ENCODE measurements around the gene MYO3B. TPM values are rescaled to one million over a fixed set of nuclear protein-coding genes. Genes with fewer than 3 reads are reported as not detected.

MYO3B gene
- total RNA-seq, 1 donor from 2014 or later, result not detected

GRCh38 chr2:170202437-170202836 is 24.5 kb downstream of the MYO3B start:
- Mint-ChIP-seq H3K4me1 (ENCODE audit: low read depth) (peaks cover 13% of the 10 kb centered on the region), H3K36me3 (ENCODE audit: low read depth) (no peaks in the 10 kb centered on the region), H3K27ac (ENCODE audit: unreplicated experiment) (no peak overlapping the region), H3K4me3 (ENCODE audit: unreplicated experiment) (no peak overlapping the region), H3K27me3 (ENCODE audit: low read depth) (no peaks in the 10 kb centered on the region), H3K9me3 (ENCODE audit: low read depth) (no peaks in the 10 kb centered on the region)
- DNase-seq (ENCODE audit: low spot score), result no peak
- TF ChIP-seq, protein P1, sequence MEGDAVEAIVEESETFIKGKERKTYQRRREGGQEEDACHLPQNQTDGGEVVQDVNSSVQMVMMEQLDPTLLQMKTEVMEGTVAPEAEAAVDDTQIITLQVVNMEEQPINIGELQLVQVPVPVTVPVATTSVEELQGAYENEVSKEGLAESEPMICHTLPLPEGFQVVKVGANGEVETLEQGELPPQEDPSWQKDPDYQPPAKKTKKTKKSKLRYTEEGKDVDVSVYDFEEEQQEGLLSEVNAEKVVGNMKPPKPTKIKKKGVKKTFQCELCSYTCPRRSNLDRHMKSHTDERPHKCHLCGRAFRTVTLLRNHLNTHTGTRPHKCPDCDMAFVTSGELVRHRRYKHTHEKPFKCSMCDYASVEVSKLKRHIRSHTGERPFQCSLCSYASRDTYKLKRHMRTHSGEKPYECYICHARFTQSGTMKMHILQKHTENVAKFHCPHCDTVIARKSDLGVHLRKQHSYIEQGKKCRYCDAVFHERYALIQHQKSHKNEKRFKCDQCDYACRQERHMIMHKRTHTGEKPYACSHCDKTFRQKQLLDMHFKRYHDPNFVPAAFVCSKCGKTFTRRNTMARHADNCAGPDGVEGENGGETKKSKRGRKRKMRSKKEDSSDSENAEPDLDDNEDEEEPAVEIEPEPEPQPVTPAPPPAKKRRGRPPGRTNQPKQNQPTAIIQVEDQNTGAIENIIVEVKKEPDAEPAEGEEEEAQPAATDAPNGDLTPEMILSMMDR (IDR thresholded peaks at IDR 0.05), result no peak

- Mint-ChIP-seq H3K4me3 (ENCODE audit: unreplicated experiment) (no peak overlapping the region), H3K4me1 (ENCODE audit: low read depth) (peaks cover 13% of the 10 kb centered on the region), H3K36me3 (ENCODE audit: low read depth) (no peaks in the 10 kb centered on the region), H3K27me3 (ENCODE audit: low read depth) (no peaks in the 10 kb centered on the region), H3K27ac (ENCODE audit: unreplicated experiment) (no peak overlapping the region), H3K9me3 (ENCODE audit: low read depth) (no peaks in the 10 kb centered on the region)
- TF ChIP-seq, protein P1 (IDR thresholded peaks at IDR 0.05), result no peak
- no peak for DNase-seq (ENCODE audit: low spot score)
Observed at GRCh38 chr2:170204298-170204951, 26.5 kb downstream of the MYO3B start.

DNA sequence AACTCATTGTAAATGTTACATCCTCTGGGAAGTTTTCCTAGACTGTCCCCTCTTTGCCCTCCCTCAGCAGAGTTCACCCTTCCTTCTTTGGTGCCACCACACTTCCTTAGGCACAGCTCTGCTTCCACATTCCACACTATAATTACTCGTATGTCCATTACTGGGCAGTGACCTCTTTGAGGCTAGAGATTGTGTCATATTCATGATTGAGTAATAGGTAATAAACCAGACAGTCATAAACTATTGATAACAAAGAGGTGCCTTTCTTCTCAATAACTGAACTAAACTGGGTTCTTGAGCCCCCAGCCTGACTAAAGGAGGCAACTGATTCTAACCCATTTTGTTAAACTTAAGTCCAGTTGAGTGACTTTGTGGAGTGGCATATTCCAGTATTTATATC is 28.3 kb downstream of the MYO3B start:
- Mint-ChIP-seq H3K4me3 (ENCODE audit: unreplicated experiment) (no peak overlapping the region), H3K4me1 (ENCODE audit: low read depth) (peaks cover 13% of the 10 kb centered on the region), H3K27me3 (ENCODE audit: low read depth) (no peaks in the 10 kb centered on the region), H3K9me3 (ENCODE audit: low read depth) (no peaks in the 10 kb centered on the region), H3K27ac (ENCODE audit: unreplicated experiment) (no peak overlapping the region), H3K36me3 (ENCODE audit: low read depth) (no peaks in the 10 kb centered on the region)
- no peak for DNase-seq (ENCODE audit: low spot score)
- TF ChIP-seq, protein P1 (IDR thresholded peaks at IDR 0.05), result no peak

- H3K9me3 Mint-ChIP-seq (ENCODE audit: low read depth), result no peaks in the 10 kb centered on the region
- no peaks in the 10 kb centered on the region for H3K27me3 Mint-ChIP-seq (ENCODE audit: low read depth)
- H3K4me3 Mint-ChIP-seq (ENCODE audit: unreplicated experiment), result no peak overlapping the region
- DNase-seq (ENCODE audit: low spot score), result no peak
- TF ChIP-seq, protein P1 (IDR thresholded peaks at IDR 0.05), result no peak
- H3K27ac Mint-ChIP-seq (ENCODE audit: unreplicated experiment), result no peak overlapping the region
- peaks cover 13% of the 10 kb centered on the region for H3K4me1 Mint-ChIP-seq (ENCODE audit: low read depth)
- H3K36me3 Mint-ChIP-seq (ENCODE audit: low read depth), result no peaks in the 10 kb centered on the region
Observed at GRCh38 chr2:170206805-170207407, 29.0 kb downstream of the MYO3B start.

GRCh38 chr2:170207901-170208300 is 30.0 kb downstream of the MYO3B start:
- Mint-ChIP-seq H3K9me3 (ENCODE audit: low read depth) (no peaks in the 10 kb centered on the region), H3K27ac (ENCODE audit: unreplicated experiment) (no peak overlapping the region), H3K36me3 (ENCODE audit: low read depth) (no peaks in the 10 kb centered on the region), H3K27me3 (ENCODE audit: low read depth) (no peaks in the 10 kb centered on the region), H3K4me3 (ENCODE audit: unreplicated experiment) (no peak overlapping the region), H3K4me1 (ENCODE audit: low read depth) (peaks cover 14% of the 10 kb centered on the region)
- DNase-seq (ENCODE audit: low spot score), result no peak
- TF ChIP-seq, protein P1 (IDR thresholded peaks at IDR 0.05), result no peak

Measured in chondrocyte (in vitro differentiated cells).